Forelimb muscle (tissue), 1 donor: ENCODE data around the gene NEK8. TPM values are rescaled to one million over a fixed set of nuclear protein-coding genes. Genes with fewer than 3 reads are reported as not detected.

Experiments used
- DNase-seq: peaks from one replicate; pipeline ENCODE4 v3.0.0-alpha.2; 2013; ENCODE audit warnings: low read depth
- polyA plus RNA-seq: library from polyadenylated mRNA; unstranded; fragments of 120-200 nt; gene quantifications from one replicate; pipeline ENCODE4 v1.2.1, GENCODE V29; 2013; ENCODE audit not compliant: insufficient read length

NEK8 gene
- polyA plus RNA-seq: 3.3 TPM

GRCh38 chr17:28728364-28729200, at the start of gene NEK8:
NEK8 (plus strand) TSS chr17:28728788; CDS start chr17:28728814, 26 bp downstream.
- no peak for DNase-seq

- no peak for DNase-seq
These were observed 45.9 kb upstream of the NEK8 start for GRCh38 chr17:28682655-28683054.

GRCh38 chr17:28684963-28685362, 43.6 kb upstream of the NEK8 start:
- DNase-seq: no peak

- DNase-seq: no peak
These were observed 43.2 kb upstream of the NEK8 start for GRCh38 chr17:28685366-28685765.

- no peak for DNase-seq
These were observed 42.3 kb upstream of the NEK8 start for GRCh38 chr17:28686296-28686695.

- DNase-seq: no peak
These were observed 40.1 kb upstream of the NEK8 start for GRCh38 chr17:28688481-28688880.

- DNase-seq: no peak
These were observed 39.6 kb upstream of the NEK8 start for GRCh38 chr17:28689011-28689410.

GRCh38 chr17:28693869-28694268, 34.7 kb upstream of the NEK8 start:
- no peak for DNase-seq

- no peak for DNase-seq
These were observed 30.2 kb upstream of the NEK8 start for GRCh38 chr17:28698253-28698941.

GRCh38 chr17:28700278-28700677, 28.3 kb upstream of the NEK8 start:
- no peak for DNase-seq

GRCh38 chr17:28700830-28701492, 27.6 kb upstream of the NEK8 start:
- DNase-seq: no peak

GRCh38 chr17:28702026-28702751, 26.4 kb upstream of the NEK8 start:
- DNase-seq: no peak

GRCh38 chr17:28702752-28703150, 25.8 kb upstream of the NEK8 start:
- no peak for DNase-seq

- DNase-seq: no peak
These were observed 24.9 kb upstream of the NEK8 start for GRCh38 chr17:28703552-28704218.

- no peak for DNase-seq
These were observed 24.2 kb upstream of the NEK8 start for GRCh38 chr17:28704219-28704858.

- DNase-seq: no peak
These were observed 23.4 kb upstream of the NEK8 start for GRCh38 chr17:28705074-28705659.

GRCh38 chr17:28705728-28706334, 22.8 kb upstream of the NEK8 start:
- DNase-seq: no peak

- no peak for DNase-seq
These were observed 21.9 kb upstream of the NEK8 start for GRCh38 chr17:28706471-28707338.

- no peak for DNase-seq
These were observed 21.3 kb upstream of the NEK8 start for GRCh38 chr17:28707339-28707720.
